ENCODE results near the gene RMND1. TPM values are rescaled to one million over a fixed set of nuclear protein-coding genes. Genes with fewer than 3 reads are reported as not detected.
A peak's percentile ranks its signal among the peaks of the same experiment; 100 is the strongest.

Gene RMND1
- total and polyA plus RNA-seq, 2 of the 13 experiments (the other 11 are each of a cell fraction or from before 2014, with no cell fraction given) = 34.0 to 72.5 TPM

- TF ChIP-seq ZNF446 (CRISPR knock-in tag; IDR thresholded peaks at IDR 0.05) (no peak; the same call in 1 of the 2 replicates), ERF (CRISPR knock-in tag; IDR thresholded peaks at IDR 0.05) (no peak; the same call in none of the 2 replicates), ZNF660 (CRISPR knock-in tag; IDR thresholded peaks at IDR 0.05; ENCODE audit: borderline replicate concordance, low read depth) (no peak), TBX2 (CRISPR knock-in tag; IDR thresholded peaks at IDR 0.05; ENCODE audit: borderline replicate concordance) (peak; percentile 85), ZHX2 (IDR thresholded peaks at IDR 0.05; ENCODE audit: low read depth) (no peak; the same call in 1 of the 2 replicates), ZHX2 (CRISPR knock-in tag; IDR thresholded peaks at IDR 0.05; ENCODE audit: borderline replicate concordance) (peak; percentile 98), EED (CRISPR knock-in tag; IDR thresholded peaks at IDR 0.05) (peak; percentile 88), ELK4 (CRISPR knock-in tag; IDR thresholded peaks at IDR 0.05; ENCODE audit: borderline replicate concordance) (peak; percentile 77; the same call in 1 of the 2 replicates), ZNF251 (CRISPR knock-in tag; IDR thresholded peaks at IDR 0.05) (0 out of 2 replicates have a peak, but pooled peaks have one; percentile 56), ZNF724P (CRISPR knock-in tag; IDR thresholded peaks at IDR 0.05; ENCODE audit: borderline replicate concordance) (peak; percentile 78; the same call in 1 of the 2 replicates), ARID4A (CRISPR knock-in tag; IDR thresholded peaks at IDR 0.05; ENCODE audit: borderline replicate concordance) (peak; percentile 85), ZNF616 (CRISPR knock-in tag; IDR thresholded peaks at IDR 0.05; ENCODE audit: low read depth) (peak; percentile 84; the same call in 1 of the 2 replicates), ZNF136 (CRISPR knock-in tag; IDR thresholded peaks at IDR 0.05; ENCODE audit: low read depth) (no peak), MED8 (CRISPR knock-in tag; IDR thresholded peaks at IDR 0.05; ENCODE audit: insufficient replicate concordance) (peak; percentile 78), SP1 (IDR thresholded peaks at IDR 0.05) (no peak), SP1 (CRISPR knock-in tag; IDR thresholded peaks at IDR 0.05) (no peak), KDM3A (CRISPR knock-in tag; IDR thresholded peaks at IDR 0.05; ENCODE audit: low read depth) (peak; percentile 53; the same call in 1 of the 2 replicates), ZNF101 (CRISPR knock-in tag; IDR thresholded peaks at IDR 0.05; ENCODE audit: borderline replicate concordance, low read depth) (no peak), STAT5B (CRISPR knock-in tag; IDR thresholded peaks at IDR 0.05) (no peak)
These were observed 62.2 kb downstream of the RMND1 start (continued) for GRCh38 chr6:151389618-151390275.

Measured in HepG2 (cell line).